NCI-H187 (cell line): Measurements from ENCODE around the gene SEMA3A.

Experiments
- DNase-seq, 2 experiments: peaks; one replicate each; lab custom pipeline; 2025; lab: John Stamatoyannopoulos, UW

Gene SEMA3A

DNA sequence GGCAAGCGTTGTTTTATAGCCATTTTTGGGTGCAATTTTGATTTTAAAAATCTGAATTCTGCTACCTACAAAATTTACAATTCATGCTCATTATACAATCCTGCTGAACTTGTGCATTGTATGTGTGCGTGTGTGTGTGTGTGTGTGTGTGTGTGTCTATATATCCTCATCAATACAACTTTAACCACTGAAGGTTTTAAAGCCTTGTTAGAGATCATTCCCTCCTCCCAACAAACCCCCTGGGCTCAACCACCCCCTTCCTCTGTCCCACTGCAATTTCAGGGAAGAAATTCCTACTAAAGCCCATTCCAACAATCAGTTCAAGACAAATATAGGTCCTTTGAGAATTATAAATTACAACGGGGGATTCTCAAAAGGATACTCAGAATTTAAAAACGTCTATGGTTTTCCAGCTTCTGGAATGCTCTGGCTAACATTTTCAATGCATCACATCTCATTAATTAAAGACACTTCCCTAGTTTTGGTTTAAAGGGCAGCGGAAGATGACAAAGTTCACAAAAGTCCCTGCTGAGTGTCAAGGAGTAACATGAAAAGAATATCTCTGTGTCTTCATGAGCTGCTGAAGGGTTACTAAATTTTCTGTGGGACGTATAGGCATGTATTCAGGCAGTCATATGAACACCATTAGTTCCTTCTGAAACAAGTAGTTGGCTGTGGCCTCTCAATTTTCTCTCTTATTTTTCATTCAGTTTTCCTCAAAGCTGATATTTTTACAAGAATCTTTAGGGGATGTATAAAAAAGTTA, 889 bp upstream of the SEMA3A start:
- no peak for DNase-seq

GRCh38 chr7:84193747-84194146, 842 bp downstream of the SEMA3A start:
- DNase-seq, result no peak

- no peak for DNase-seq
Measured at GRCh38 chr7:84191842-84192241, 2.7 kb downstream of the SEMA3A start.

DNA sequence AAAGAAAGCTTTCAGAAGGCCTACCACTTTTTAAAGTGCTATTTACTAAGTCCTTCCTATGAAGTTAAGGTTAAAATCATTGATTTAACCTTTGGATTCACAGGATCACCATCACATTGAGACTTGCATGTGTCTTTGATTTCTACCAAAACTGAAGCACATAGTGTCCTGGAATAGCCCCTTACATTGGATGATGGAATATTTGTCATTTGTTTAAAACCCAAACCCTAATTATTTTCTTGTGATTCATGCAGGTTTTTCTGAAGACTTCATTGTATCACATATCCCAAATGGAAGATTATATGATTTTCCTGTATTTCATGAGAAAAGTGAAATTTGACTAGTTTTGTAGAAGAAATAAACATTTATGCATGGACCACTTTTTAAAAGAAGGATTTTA, 3.3 kb downstream of the SEMA3A start:
- no peak for DNase-seq

DNA sequence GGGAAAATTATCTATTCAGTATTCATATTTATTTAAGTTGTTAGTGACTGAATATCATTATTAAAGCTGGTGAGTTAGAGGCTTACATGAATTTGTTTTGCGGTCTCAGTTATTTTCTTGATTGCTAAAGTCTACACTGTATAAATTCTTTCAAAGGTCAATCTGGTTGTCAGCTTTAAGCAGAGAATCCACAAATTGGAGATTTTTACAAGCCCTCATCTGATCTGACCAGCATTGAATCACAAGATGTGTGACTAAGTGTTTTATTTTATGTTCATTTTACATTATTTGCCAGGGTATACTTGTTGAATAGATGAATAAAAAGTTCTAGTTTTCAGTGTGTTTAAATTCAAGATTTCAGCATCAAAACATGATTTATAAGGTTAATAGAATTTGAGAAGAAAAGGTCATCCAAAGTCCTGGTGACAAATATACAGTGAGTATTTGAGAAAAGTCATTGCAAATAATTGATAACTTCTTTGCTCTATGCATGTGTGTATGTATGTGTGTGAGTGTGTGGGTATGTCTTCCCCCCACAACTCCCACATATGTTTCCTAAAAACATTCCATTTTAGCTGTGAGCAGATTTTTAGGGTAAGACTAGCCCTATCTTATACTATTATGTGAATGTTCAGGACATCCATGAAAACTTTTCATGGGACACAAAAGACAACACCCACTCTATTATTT, 4.4 kb downstream of the SEMA3A start:
- DNase-seq, result no peak

DNA sequence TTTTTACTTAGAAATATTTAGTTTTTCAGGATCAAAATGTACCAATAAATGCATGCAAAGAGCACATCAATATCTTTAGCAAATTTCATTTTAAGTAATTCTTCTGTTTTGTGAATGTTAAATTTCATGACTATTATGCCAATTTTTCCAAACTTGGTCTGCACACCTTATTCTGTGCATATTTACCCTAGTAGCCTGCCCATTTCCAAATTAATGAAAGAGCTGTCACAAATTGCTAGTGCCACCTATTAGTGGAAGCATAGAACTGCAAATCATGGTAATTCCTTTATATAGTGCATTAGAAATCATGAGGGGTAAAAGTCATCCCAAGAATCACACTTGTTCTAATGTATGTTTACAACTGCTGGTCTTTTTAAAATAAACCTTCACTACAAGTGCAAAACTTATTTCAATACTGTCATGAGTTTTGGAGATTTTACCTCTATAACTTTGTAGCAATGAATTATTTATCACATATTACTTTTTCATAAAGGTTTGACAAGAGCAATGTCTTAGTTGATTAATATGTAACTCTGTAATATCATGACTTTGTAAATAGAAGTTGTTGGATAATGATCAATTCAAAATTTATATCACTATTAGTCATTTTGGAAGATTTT, 5.7 kb downstream of the SEMA3A start:
- no peak for DNase-seq

DNA sequence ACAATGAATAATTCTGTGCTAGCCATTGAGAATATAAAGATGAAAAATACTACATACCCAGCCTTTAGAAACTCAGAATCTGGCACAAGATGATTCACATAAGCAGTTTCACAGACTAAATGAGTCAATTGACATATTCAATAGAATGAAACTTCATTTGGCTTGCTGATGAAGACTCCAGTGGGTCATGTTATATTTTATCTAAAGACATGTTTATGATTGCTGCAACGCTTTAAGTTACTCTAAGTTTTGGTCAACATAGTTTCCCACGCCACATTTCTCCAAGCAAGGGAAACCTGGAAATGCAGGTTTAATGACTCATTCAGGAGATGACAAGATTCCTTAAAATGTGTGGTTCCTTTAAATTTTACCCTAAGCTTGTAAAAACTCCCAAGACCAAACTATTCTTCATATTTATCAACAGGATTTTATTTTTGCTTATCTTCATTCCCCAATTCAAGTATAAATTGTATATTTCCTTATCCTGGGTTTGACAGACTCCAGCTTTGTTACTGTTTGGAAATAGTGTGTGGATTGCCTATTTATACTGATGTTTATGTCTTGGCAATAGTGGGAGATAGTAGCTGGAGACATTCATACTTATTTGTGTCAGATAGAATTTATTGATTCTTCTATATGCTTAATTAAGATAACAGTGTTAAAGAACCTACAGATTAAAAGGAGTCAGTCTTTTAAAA, 6.6 kb downstream of the SEMA3A start:
- no peak for DNase-seq

DNA sequence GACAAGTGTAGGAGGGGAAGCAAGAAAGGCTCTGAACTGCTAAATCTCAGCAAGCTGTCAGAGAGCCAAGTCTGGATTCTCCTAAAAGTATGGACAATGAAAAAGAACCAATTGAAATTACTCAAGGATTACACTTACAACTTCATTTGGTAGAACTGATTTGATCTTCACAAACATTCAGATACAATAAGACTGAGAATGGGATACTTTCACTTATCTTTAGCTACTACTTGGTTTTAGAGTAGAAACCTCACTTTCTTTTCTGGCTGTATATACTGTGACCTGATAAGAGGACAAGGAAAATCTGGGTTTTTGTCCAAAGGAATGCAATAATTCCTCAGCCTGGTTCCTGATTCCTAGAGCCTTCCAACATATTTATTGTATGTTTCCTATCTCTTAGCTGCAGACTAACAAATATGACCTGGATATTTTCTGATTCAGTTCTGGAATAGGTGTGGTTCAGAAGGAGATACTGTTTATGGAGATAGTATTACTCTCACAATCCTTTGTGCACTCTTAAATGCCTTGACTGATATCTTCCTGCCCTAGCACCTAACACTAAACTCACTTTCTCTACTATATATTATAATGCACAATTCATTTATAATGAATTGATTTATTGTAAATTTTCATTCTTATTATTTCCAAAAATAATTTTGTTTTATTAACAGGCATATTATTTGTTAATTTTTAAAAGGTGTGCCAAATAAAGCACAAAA, 7.3 kb downstream of the SEMA3A start:
- no peak for DNase-seq

GRCh38 chr7:84183741-84184140, 10.8 kb downstream of the SEMA3A start:
- no peak for DNase-seq

GRCh38 chr7:84182301-84182700, 12.3 kb downstream of the SEMA3A start:
- no peak for DNase-seq

DNA sequence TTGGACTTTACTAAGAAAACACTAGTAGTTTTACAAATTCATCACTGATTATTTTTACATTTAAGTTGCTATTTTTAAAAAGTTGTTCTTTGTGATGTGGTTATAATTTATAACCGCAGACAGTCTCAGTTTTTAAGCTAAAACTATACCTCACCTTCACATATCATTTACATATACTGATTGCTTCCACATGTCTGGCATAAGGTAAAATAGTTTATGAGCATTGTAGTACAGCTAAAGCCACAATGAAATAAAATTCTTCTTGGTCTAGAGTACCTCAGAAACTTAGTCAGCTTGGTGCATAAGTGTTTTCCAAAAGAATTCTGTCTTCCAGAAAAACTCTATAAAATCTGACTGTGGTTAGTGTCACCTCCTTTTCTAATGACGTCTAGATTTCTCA, 13.0 kb downstream of the SEMA3A start:
- DNase-seq, result no peak

GRCh38 chr7:84177758-84178412, 16.7 kb downstream of the SEMA3A start:
- DNase-seq, result no peak

DNA sequence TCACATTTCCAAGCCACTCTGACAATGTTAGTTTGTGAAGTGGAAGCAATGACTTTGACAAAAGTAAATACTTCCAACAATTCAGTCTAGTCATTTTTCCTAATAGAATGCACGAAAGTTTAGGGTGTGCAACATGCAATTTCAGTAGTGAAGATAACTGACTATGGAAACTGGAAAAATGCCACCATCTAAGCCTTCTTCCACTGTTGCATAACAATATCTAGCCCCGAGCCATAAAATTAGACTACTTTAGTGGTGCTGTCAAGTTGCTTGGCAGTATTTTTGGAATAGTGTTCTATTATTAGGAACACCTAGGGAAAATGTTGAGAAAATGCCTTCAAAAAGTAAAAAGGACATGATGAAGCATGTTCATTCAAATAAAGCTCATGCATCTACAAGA, 17.9 kb downstream of the SEMA3A start:
- no peak for DNase-seq

DNA sequence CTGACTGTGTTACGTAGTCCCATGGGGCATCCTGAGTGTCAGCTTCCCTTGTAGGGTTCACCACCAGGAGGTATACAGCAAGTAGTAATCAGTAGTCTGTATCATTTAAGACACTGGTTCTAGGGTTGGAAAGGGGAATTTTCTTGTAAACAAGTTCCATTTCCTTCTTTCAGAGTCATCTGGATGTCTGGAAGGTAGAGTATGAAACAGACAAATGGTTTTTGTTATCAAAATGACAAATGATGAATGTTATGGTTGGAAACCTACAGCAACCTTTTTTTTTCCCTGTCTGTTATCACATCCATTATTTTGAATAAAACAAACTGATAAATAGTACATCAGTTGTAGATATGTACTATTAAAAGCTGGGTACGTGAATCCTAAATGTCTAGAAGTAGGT, 19.1 kb downstream of the SEMA3A start:
- DNase-seq, result no peak

GRCh38 chr7:84170646-84171045, 23.9 kb downstream of the SEMA3A start:
- no peak for DNase-seq

GRCh38 chr7:84162584-84162983, 32.0 kb downstream of the SEMA3A start:
- DNase-seq, result no peak

GRCh38 chr7:84162125-84162524, 32.5 kb downstream of the SEMA3A start:
- DNase-seq, result no peak

DNA sequence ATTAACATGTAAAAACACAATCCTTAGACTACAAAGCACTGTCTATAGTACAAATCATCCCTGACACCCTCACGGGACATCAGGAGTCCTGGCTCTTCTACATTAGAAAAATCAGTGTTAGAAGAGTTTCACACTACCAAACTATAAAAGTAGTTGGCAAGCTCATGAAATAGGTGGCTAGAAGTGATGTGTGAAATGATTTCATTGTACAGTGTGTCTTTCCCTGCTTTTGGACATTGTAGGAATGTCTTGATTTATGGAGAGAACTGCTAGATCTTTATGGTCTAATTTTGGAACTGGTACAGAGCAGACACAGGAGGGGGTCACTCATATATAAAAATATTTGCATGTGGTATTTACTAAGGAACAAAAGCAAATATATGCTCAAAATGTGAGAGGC, 33.2 kb downstream of the SEMA3A start:
- no peak for DNase-seq

- DNase-seq, result no peak
Measured at GRCh38 chr7:84159435-84159834, 35.2 kb downstream of the SEMA3A start.

DNA sequence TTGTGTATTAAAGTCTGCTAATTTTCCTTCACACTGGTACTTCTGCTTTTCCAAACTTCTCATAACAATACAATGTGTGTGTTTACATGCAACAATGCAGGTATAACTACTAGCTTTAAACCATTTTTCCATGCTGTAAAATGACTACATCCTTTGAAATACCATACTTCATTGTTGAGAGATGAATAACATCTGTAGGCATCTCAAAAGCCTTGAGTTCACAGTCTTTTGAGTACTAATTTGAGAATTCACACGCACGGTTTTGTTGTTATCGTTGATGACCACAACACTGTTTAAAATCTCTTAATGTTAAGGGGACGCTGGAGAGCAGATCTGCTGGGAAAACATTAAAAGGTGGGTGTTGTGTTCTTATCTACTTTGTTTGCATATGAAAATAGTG, 37.4 kb downstream of the SEMA3A start:
- DNase-seq, result no peak

- no peak for DNase-seq
Measured at GRCh38 chr7:84154991-84155781, 39.4 kb downstream of the SEMA3A start.
